Embryonic facial prominence (tissue), 1 donor: Measurements from ENCODE around the gene PUS1.
"Not testable (repeated sequence)": the region's sequence is repeated elsewhere in the genome, so short reads cannot be mapped to it uniquely, and the experiment has no call there.

Source experiments
- DNase-seq: peaks from one replicate; pipeline ENCODE4 v3.0.0-alpha.2; 2016; ENCODE audit errors: extremely low spot score

The PUS1 gene

DNA sequence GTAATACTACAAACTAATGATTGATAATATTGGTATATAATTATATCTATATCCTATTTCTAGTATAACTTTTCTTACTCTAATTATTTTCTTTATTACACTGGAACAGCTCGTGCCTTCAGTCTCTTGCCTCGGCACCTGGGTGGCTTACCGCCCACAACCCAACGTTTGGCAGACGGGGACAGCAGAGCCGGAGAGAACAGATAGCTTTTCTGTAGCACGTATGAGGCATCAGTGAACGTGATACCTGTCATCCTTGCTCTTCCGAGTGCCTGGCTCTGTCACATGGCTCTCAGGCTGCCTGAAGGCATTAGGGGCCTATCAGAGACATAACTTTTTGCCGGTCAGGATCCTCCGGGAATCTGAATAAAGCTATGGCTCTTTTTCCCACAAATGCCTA, 5.5 kb downstream of the PUS1 start:
- DNase-seq, result no peak

DNA sequence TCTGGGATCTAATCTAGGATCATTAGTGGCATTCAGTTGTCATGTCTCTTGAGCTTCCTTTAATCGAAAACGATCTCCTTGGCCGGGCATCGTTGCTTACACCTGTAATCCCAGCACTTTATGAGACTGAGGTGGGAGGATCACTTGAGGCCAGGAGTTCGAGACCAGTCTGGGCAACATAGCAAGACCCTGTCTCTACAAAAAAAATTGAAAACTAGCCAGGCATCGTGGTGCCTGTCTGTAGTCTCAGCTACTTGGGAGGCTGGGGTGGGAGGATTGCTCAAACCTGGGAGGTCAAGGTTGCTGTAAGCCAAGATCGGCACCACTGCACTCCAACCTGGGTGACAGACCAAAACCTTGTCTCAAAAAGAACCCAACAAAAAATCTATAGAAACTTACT, 9.0 kb downstream of the PUS1 start:
- no peak for DNase-seq

DNA sequence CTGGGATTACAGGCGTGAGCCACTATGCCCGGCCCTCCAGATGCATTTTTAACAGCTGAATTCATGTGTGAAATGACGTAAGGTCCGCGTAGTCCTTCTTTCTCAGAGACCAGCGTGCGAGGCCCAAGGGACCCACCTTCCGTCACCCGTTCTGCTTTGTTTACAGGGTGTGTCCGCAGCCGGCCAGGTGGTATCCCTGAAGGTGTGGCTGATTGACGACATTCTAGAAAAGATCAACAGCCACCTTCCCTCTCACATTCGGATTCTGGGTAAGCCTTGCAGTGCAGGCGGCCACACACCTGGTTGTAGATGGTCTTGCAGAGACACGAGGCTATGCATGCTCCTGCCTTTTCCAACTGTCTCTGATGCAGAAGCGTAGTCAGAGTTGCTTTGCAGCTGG, 9.9 kb downstream of the PUS1 start:
- no peak for DNase-seq

- no peak for DNase-seq
Measured at GRCh38 chr12:131940141-131940547, 11.1 kb downstream of the PUS1 start.

GRCh38 chr12:131941116-131941986, 12.3 kb downstream of the PUS1 start:
- DNase-seq, result no peak

DNA sequence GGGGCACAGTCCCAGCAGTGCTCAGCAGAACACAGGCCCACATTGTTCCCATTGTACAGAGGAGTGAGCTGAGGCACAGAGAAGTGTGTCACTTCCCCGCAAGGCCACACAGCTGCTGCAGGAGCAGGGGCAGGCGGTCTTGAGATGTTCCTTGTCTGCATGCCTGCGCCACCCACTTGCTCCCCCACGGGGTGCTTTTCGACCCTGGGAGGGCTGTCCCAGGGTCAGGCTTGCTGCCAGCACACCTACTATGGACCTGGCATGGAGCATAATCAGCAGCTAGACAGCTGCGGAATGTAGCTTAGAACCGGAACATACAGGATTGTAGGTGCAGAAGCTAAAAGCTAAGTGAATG, 12.9 kb downstream of the PUS1 start:
- DNase-seq, result no peak

GRCh38 chr12:131942671-131943070, 13.6 kb downstream of the PUS1 start:
- DNase-seq, result no peak

GRCh38 chr12:131943389-131943788, 14.3 kb downstream of the PUS1 start:
- DNase-seq, result no peak

GRCh38 chr12:131943876-131944275, 14.8 kb downstream of the PUS1 start:
- DNase-seq, result no peak

DNA sequence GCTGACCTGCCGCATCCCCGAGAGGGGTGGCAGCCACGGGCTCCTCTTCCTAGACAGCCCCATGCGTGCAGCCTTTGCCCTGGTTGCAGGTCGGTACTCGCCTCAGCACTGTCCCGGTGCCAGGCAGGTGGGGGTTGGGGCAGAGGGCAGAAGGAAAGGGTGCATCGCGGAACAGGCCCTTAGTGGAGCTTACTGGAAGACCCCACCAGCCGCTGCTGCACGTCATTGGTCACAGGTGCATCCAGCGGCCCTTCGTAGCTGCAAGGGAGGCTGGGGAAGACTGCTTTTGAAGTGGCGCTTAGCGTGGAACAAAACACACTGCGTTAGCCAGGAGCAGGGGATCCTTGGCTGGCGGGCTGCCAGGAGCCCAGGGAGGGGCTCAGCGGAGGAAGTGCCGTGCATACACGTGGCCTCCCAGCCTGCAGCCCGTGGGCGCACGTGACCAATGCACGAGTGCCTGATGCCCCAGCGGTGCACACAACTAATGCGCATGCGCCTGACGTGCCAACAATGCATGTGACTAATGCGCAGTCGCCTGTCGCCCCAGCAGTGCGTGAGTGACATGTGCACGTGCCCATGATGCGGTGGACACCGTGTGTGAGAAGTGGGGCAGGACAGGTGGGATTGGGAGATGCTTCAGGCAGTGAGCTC, 15.7 kb downstream of the PUS1 start:
- DNase-seq, result no peak

DNA sequence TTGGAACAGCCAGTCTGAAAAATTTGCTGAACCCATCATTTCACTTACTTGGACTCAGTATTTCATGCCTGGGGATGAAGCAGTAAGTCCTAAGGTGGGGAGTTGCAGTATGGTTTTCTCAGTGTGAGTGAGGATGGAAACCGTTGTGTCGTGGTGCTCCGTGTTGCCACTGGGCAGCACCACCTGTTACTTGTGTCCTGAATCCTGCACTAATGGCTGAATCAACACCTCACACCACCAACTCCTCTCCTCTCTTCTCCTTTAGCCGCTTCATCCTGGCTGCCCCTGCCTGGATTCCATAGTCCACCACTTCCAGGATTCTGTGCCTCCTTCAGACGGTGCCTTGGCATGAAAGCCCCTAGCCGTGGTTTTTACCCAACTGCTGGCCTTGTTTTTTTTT, 17.7 kb downstream of the PUS1 start:
- DNase-seq, result no peak

DNA sequence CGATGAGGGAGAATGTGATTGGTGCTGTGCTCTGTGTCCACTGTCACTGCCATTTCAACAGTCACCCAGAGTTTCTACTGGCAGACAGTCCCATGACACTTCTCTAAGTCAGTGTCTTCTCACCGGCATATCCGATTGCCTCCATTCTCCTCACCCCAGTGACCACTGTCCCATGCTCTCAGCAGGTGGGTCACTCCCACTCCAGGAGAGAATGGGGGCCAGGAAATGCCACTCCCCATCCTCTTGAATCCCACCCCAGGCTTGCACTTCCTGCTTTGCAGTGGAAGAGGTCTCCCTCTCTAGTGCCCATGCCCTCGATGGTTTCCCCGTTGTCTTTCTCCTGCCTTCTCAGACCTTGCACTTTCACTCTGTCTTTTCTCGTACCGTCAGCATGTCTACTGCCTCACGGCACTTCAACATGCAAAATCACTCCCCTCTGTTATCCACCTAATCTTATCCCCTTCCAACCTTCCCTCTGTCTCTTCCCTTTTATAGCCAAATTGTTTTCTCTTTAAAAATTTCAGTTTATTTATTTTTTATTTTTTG, 18.5 kb downstream of the PUS1 start:
- DNase-seq, result no peak

- no peak for DNase-seq
Measured at GRCh38 chr12:131948166-131948712, 19.2 kb downstream of the PUS1 start.

DNA sequence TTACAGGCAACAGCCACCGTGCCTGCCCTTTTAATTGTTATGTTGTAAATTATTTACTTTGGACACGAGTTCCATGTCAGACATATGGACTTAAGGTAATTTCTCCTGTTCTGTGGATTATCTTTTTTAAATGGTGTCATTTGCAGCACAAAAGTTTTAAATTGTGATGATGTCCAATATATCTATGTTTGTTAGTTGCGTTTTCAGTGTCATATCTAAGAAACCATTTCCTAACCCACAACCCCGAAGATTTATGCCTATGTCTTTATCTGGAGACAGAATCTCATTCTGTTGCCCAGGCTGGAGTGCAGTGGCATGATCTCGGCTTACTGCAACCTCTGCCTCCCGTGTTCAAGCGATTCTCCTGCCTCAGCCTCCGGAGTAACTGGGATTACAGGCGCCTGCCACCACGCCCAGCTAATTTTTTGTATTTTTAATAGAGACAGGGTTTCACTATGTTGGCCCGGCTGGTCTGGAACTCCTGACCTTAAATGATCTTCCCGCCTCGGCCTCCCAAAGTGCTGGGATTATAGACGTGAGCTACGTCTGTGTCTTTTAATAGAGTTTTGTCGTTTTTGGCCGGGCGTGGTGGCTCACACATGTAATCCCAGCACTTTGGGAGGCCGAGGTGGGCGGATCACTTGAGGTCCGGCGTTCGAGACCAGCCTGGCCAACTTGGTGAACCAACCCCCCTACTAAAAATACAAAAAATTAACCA, 19.8 kb downstream of the PUS1 start:
- not testable (repeated sequence) for DNase-seq

- peak; percentile 71 for DNase-seq
Measured at GRCh38 chr12:131949431-131950181, 20.5 kb downstream of the PUS1 start, which contains the start of gene EP400. Gene EP400, plus strand, starts transcription at chr12:131949942. Its CDS starts 10,678 bp downstream, at chr12:131960620.

GRCh38 chr12:131950182-131950913, 21.3 kb downstream of the PUS1 start:
- no peak for DNase-seq

GRCh38 chr12:131953810-131954209, 24.7 kb downstream of the PUS1 start:
- DNase-seq, result not testable (repeated sequence)

GRCh38 chr12:131954460-131954859, 25.4 kb downstream of the PUS1 start:
- not testable (repeated sequence) for DNase-seq

DNA sequence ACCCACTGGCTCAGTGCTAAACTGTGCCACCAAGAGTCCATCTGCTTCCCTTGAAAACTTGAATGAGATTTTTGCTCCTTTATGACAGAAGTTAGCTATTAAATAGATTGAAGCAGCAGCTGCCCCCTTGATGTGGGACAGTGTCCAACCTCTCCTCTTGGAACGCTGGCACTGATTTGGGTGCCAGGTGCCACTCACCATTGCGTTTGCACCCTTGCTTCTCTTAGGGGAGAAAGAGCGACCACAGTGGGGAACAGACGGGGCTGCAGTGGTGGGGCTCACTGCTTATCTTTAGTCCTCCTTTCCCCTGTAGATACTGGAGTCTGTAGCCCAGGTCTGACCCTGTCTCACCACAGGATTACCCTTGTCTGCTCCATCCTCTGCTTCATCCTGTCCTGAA, 30.0 kb downstream of the PUS1 start:
- no peak for DNase-seq
